HG02571 (cell line): Measurements from ENCODE around the gene ZRANB1.

Source experiments
- ATAC-seq: cut with Tn5 transposase; IDR thresholded peaks from one replicate; pipeline ENCODE4 v1.9.1; 2021; ENCODE audit warnings: mild to moderate bottlenecking, moderate library complexity; ENCODE audit not compliant: unreplicated experiment

The ZRANB1 gene

DNA sequence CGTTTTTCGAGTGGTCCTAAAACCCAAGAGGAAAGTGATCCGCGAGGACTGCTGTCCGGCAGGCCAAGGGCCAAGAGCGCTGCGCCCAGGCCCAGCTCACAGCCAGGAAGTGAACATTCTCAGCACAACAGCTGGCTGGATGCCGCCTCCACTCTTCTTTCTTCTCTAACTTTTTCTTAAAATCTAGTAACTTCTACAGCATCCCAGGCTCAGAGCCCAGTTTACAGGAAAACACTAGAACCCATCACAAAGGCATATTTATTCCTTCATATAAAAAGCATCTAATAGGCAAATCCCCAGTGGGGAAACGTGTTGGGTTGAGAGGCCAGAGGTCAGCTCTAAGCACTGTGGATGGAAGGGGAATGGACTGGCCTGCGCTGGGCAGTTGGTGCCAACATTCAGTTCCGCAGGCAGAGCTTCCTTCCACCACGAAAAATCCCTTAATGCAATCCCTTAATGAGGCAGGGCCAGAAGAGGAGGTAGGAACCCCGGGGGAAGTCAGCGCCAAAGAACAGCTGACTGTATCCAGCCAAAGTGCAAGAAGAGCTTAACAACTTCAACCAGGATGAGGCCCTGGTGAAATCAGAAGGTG lies 74.8 kb downstream of the ZRANB1 start:
- ATAC-seq = no peak

DNA sequence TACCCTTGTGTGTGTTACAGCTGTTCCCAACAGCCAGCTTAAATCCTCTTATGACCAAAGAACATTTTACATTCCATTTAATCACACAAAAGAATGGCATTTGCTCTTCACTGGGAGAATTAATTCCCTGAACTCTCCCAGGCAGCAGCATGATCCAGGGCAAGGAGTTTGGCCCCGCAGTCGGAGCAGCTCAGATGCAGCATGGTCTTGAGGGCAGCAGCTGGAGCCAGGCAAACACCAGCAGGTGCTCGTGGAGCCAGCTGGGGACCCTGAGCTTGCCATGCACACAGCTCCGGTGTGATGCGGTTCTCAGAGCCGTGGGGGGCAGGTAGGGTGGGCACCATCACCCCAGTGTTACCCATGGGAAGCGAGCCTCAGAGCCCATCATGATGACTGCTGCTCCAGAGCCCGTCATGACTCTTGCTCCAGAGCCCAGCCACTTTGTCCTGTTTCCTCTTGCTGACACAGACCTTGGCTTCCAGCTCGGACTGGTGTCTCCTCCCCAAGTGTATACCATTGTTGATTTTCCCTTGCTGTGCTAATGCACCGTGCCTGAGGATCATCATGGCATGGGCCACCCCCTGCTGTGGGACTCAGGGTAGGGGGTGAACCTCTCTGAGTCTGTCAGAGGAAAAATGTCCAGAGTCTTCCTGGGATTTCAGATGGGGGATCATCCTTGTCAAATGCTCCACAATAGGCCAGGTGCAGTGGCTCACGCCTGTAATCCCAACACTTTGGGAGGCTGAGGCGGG lies 75.8 kb downstream of the ZRANB1 start:
- no peak for ATAC-seq

GRCh38 chr10:125018576-125019143 lies 76.7 kb downstream of the ZRANB1 start:
- no peak for ATAC-seq

GRCh38 chr10:125020386-125020785 lies 78.5 kb downstream of the ZRANB1 start:
- ATAC-seq = no peak

GRCh38 chr10:125020871-125021270 lies 78.9 kb downstream of the ZRANB1 start:
- ATAC-seq = no peak

- no peak for ATAC-seq
These were observed 79.9 kb downstream of the ZRANB1 start for GRCh38 chr10:125021686-125022344.

DNA sequence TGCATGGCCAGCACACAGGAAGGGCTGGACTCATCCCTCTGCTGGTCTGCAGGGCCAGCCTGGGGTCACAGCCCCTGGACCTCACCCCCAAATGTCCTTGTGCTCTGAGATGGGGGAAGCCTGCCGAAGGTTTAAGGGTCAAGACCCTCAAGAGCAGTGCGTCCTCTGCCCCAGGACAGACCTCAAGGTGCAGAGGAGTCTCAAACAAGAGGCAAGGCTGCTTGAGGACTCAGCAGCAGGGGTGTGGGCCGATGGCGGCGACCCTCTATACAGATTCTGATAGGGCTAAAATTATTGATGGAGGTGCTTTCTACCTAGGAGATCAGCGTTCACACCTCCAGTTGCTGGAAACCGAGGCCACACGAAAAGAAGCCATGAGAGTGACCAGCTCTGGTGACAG lies 80.7 kb downstream of the ZRANB1 start:
- ATAC-seq = no peak

- ATAC-seq = no peak
These were observed 81.3 kb downstream of the ZRANB1 start for GRCh38 chr10:125023255-125023654.

DNA sequence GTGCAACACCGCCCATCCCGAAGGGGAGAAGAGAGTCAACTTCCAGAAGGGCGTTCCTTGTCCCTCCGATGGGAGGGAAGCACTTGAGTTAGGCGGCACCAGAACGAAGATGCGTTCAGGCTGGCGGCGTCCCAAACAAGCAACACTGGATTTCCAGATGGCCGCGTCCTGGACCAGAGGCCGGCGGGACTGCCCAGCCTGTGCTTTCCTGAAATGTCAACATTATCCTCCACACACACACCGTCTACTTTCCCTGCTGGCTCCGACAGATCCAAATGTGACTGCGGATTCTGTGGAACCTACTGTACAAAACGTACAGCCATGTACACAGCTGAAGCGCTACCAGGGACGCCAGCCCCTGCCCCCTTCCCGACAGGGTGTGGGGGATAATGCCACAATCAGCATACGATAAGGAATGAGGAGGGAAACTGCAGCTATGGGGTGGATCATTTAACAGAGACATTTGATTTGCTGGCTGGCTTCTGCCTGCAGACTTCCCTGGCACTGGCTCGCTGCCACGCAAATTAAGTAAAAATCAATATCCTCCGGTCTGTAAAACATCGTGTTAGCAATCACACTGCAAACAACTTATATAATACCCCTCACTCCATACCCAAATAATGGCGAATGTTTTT lies 82.1 kb downstream of the ZRANB1 start:
- no peak for ATAC-seq

- ATAC-seq = no peak
These were observed 82.7 kb downstream of the ZRANB1 start for GRCh38 chr10:125024497-125025234.

DNA sequence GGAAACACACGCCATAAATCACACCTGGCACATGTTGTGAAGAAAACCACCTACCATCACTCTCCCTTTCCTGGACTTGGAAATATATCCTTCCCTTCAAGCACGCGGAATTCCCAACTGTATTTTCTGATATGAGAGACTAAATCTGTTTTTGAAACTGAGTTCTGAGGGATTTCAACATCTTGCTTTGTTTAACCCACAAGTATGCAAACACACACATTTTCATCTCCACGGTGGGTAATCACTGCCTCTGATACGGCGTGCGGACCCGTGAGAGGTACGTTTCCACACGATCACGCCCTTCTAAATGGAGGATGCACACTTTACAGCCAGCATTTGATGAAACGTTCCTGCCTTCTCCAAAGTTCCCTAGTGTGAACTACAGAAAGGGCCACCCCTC lies 83.4 kb downstream of the ZRANB1 start:
- no peak for ATAC-seq

DNA sequence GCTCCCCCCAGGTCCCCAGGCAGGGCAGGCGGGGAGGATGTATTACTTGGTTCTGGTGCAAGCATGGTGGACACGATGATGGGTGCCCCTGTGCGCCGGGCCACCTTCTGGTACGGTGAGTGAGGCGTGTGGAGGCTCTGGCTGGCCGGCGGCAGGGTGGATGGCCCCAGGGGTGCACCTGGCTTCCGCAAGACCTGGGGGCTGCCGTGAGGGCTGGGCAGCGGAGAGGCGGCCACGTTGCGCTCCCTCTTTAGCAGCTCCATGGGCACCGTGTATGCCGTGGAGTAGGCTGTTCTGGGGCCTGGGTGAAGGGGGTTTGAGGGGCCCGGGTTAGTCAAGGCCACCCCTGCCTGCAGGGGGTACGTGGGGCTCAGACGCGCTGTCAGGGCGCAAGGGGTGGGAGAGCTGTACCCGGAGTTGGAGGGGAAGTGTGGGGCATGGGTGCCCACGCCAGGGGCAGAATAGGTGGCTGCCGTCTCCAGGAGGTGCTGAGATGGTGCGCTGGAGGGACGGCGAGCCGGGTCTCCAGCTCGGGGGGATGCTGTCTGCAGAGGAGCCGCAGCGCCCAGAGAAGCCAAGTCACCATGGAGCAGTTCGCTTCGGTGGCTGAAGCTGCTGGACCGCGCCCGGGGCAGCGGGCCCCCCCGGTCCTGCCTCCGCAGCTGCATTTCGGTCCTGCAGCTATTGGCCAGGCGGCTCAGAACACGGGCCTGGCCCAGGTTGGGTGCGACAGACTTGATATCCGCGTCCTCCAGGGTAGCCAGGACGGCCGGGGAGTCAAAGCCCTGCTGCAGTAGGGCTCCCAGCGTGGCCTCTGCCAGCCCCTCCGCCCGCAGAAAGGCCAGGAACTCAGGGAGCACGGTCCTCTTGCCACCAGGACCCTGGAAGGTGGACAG lies 84.4 kb downstream of the ZRANB1 start:
- no peak for ATAC-seq

- no peak for ATAC-seq
These were observed 85.2 kb downstream of the ZRANB1 start for GRCh38 chr10:125026974-125027735.

DNA sequence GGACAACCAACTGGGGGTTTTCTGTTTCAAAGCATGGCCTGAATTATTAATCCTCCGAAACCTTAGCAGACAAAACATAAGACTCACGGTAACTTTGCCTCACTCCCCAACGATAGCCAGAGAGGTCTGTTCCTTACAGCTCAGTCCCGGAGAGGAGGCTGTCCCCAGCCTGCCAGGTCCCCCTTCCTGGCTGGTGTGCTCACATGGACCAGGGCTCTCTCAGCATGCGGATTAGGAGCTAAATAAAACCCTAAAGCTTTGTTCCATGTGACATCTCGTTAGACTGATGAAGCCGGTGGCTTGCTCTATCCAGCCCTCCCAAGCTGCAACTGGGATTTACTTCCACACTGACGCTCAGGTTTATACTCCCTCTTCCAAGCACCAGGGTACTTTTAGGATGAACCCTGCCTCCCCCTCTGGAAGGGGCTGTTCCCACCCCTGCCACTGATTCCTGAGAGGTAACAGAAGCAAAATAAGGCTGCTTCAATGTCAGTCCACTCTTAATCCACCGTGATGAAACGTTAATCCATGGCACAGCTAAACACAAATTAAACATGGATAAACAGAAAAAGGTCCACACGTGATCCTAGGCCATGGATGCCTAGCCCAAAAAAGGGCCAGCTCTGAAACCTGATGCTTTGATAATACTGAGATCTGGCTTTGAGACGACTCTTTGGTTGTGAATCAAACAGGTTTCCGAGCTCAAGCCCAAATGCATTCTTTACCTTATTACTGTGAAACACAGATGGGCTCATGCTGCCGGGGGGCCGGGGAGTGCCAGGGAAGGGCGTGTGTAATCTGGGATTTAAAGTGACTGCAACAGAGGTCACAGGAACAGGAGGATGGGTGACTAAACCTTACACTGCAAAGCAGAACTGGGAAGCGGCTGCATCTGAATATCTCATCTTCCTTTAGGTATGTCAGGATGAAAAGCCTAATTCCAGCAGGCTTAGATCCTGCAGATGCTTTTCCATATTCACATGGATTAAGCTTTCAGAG lies 86.2 kb downstream of the ZRANB1 start:
- ATAC-seq = no peak

DNA sequence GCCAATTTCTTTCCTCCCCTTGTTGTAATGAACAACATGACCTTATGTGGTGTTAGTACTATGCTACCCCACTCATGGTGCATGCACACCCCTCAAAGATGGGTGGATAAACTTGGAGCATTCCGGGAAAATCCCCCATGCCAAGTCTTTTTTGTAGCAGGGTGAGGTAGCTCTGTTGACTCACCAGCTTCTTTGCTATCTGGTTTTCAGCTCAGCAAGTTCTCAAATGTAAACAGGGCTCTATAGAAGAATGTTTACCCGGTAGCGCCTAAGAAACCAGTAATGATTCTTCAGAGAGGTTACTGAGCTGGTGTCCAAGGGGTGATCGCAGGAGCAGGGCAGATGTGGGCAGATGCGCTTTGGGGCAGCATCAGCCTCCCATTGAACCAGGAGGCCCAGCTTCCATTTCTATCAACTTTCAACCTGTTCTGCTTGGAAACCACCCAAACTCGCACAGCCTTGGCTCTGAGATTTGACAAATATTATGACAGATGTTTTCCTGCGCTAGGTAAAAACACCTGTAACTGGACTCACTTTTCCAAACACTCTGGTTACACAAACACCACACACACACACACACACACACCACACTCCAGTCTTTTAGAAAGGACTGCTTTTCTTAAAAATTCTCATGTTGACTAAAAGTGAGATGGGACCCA lies 87.8 kb downstream of the ZRANB1 start:
- no peak for ATAC-seq

DNA sequence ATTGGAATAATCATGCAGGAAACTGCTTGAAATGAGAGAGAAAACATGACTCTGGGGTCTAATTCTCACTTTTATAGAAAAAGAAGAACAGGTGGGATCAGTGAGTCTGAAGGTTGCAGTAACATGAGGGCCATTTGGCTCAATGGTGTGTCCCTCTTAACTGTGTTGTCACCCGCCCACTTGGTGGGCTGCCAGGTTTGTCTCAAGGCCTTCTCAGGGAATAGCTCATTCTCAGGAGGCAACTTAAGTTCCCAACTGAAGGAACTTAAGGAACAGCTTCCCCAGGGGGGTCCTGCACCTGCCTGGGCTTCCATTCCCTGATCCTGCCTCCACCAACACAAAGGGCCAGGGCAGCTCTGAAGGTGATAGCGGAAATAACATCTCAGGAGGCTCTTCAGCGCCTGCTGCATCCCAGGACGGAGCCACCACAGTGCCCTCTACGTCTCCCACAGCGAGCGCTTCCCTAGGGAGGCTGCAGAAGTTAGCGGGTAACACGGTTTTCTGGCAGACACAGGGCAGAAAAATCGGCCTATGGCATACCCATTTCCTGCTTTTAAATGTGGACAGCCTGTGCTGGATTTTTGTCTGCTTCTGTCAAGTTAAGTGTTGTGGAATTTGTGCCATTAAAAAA lies 88.8 kb downstream of the ZRANB1 start:
- ATAC-seq = no peak
